NCI-H2196 treated with DMSO at 0.1 percent for 48 hours (cell line): Measurements from ENCODE around the gene PRKN.

Experiments
- DNase-seq: peaks from one replicate; lab custom pipeline; 2025; ENCODE audit not compliant: unreplicated experiment; lab: John Stamatoyannopoulos, UW

The PRKN gene

GRCh38 chr6:162005372-162005771 is 722.2 kb downstream of the PRKN start:
- DNase-seq = no peak

GRCh38 chr6:161996783-161997182 is 730.8 kb downstream of the PRKN start:
- no peak for DNase-seq

GRCh38 chr6:161985876-161986423 is 741.6 kb downstream of the PRKN start:
- DNase-seq = no peak

- no peak for DNase-seq
These were observed 742.9 kb downstream of the PRKN start for GRCh38 chr6:161984713-161985112.

- DNase-seq = no peak
These were observed 751.0 kb downstream of the PRKN start for GRCh38 chr6:161976553-161976952.

- DNase-seq = no peak
These were observed 754.5 kb downstream of the PRKN start for GRCh38 chr6:161973064-161973463.

- DNase-seq = no peak
These were observed 756.5 kb downstream of the PRKN start for GRCh38 chr6:161971043-161971442.

GRCh38 chr6:161963634-161964234 is 763.8 kb downstream of the PRKN start:
- no peak for DNase-seq

GRCh38 chr6:161963181-161963580 is 764.4 kb downstream of the PRKN start:
- no peak for DNase-seq

GRCh38 chr6:161961796-161962195 is 765.8 kb downstream of the PRKN start:
- no peak for DNase-seq

- DNase-seq = no peak
These were observed 766.5 kb downstream of the PRKN start for GRCh38 chr6:161961046-161961445.

GRCh38 chr6:161959072-161959471 is 768.5 kb downstream of the PRKN start:
- DNase-seq = no peak

GRCh38 chr6:161956082-161956481 is 771.5 kb downstream of the PRKN start:
- DNase-seq = no peak

GRCh38 chr6:161954699-161955276 is 772.8 kb downstream of the PRKN start:
- no peak for DNase-seq

- DNase-seq = no peak
These were observed 773.5 kb downstream of the PRKN start for GRCh38 chr6:161954077-161954476.

- no peak for DNase-seq
These were observed 776.4 kb downstream of the PRKN start for GRCh38 chr6:161951126-161951525.

- no peak for DNase-seq
These were observed 778.0 kb downstream of the PRKN start for GRCh38 chr6:161949531-161949930.

GRCh38 chr6:161948462-161948861 is 779.1 kb downstream of the PRKN start:
- no peak for DNase-seq

- DNase-seq = no peak
These were observed 780.2 kb downstream of the PRKN start for GRCh38 chr6:161947371-161947770.

GRCh38 chr6:161946461-161946860 is 781.1 kb downstream of the PRKN start:
- no peak for DNase-seq

GRCh38 chr6:161943561-161943960 is 784.0 kb downstream of the PRKN start:
- DNase-seq = no peak

- DNase-seq = no peak
These were observed 786.0 kb downstream of the PRKN start for GRCh38 chr6:161941565-161941964.

GRCh38 chr6:161940519-161940918 is 787.0 kb downstream of the PRKN start:
- no peak for DNase-seq
